ENCODE data around the gene SCG3.

The SCG3 gene

GRCh38 chr15:51709031-51709430, 27.7 kb downstream of the SCG3 start:
- Histone ChIP-seq H3K4ac (ENCODE audit: low read depth in 1 of 2, low read length in 2 of 2) (no peak overlapping the region), H3K9me3 (ENCODE audit: control insufficient read depth, low read length) (no peaks in the 10 kb centered on the region), H3K27ac (ENCODE audit: low read length, poor library complexity, severe bottlenecking) (no peak overlapping the region), H4K8ac (ENCODE audit: low read length) (no peak overlapping the region), H3K27me3 (ENCODE audit: control insufficient read depth in 1 of 2, insufficient read depth in 1 of 2, low read length in 2 of 2) (peaks cover 6 to 24% of the 10 kb centered on the region in 2 experiments), H3K36me3 (ENCODE audit: control insufficient read depth in 1 of 2, insufficient read depth in 2 of 2, low read depth in 1 of 2, low read length in 2 of 2) (no peaks in the 10 kb centered on the region), H3K4me2 (ENCODE audit: low read length, poor library complexity, severe bottlenecking) (no peak overlapping the region), H4K91ac (ENCODE audit: low read length) (no peak overlapping the region), H3K14ac (ENCODE audit: low read length in 2 of 2) (no peak overlapping the region), H3K18ac (ENCODE audit: low read depth in 1 of 2, low read length in 2 of 2) (no peak overlapping the region), H3K79me1 (replicated peaks; ENCODE audit: low read length, poor library complexity, severe bottlenecking) (no peaks in the 10 kb centered on the region), H3K4me3 (ENCODE audit: insufficient read depth in 1 of 2, low read depth in 1 of 2, low read length in 2 of 2) (no peak overlapping the region), H2BK120ac (ENCODE audit: low read depth, low read length) (no peak overlapping the region), H2BK15ac (ENCODE audit: low read depth, poor library complexity, severe bottlenecking) (no peak overlapping the region), H3K4me1 (ENCODE audit: control insufficient read depth, insufficient read depth, low read depth, low read length) (no peaks in the 10 kb centered on the region), H2AK5ac (ENCODE audit: low read length, severe bottlenecking) (no peak overlapping the region), H2BK5ac (ENCODE audit: low read depth, low read length, poor library complexity, severe bottlenecking) (no peak overlapping the region), H2AFZ (ENCODE audit: low read depth, low read length) (no peak overlapping the region), H2BK12ac (ENCODE audit: low read length in 2 of 2) (no peak overlapping the region), H3K23ac (ENCODE audit: low read length in 2 of 2) (no peak overlapping the region), H3K9ac (ENCODE audit: low read length) (peak overlapping the region; percentile 29)
- no peak for DNase-seq
- 95% methylated on average over 4 of the region's 5 CpGs for WGBS

- Histone ChIP-seq H4K91ac (ENCODE audit: low read length) (no peak overlapping the region), H4K8ac (ENCODE audit: low read length) (no peak overlapping the region), H3K4me1 (ENCODE audit: control insufficient read depth, insufficient read depth, low read depth, low read length) (no peaks in the 10 kb centered on the region), H3K9me3 (ENCODE audit: control insufficient read depth, low read length) (no peaks in the 10 kb centered on the region), H3K27ac (ENCODE audit: low read length, poor library complexity, severe bottlenecking) (no peak overlapping the region), H3K23ac (ENCODE audit: low read length in 2 of 2) (no peak overlapping the region), H2BK5ac (ENCODE audit: low read depth, low read length, poor library complexity, severe bottlenecking) (no peak overlapping the region), H3K4ac (ENCODE audit: low read depth in 1 of 2, low read length in 2 of 2) (no peak overlapping the region), H3K9ac (ENCODE audit: low read length) (no peak overlapping the region), H3K79me1 (replicated peaks; ENCODE audit: low read length, poor library complexity, severe bottlenecking) (no peaks in the 10 kb centered on the region), H3K14ac (ENCODE audit: low read length in 2 of 2) (no peak overlapping the region), H3K36me3 (ENCODE audit: control insufficient read depth in 1 of 2, insufficient read depth in 2 of 2, low read depth in 1 of 2, low read length in 2 of 2) (no peaks in the 10 kb centered on the region), H2BK12ac (ENCODE audit: low read length in 2 of 2) (no peak overlapping the region), H3K4me3 (ENCODE audit: insufficient read depth in 1 of 2, low read depth in 1 of 2, low read length in 2 of 2) (no peak overlapping the region), H3K4me2 (ENCODE audit: low read length, poor library complexity, severe bottlenecking) (no peak overlapping the region), H3K27me3 (ENCODE audit: control insufficient read depth in 1 of 2, insufficient read depth in 1 of 2, low read length in 2 of 2) (peaks cover 6 to 33% of the 10 kb centered on the region in 2 experiments), H2BK15ac (ENCODE audit: low read depth, poor library complexity, severe bottlenecking) (no peak overlapping the region), H2BK120ac (ENCODE audit: low read depth, low read length) (no peak overlapping the region), H2AK5ac (ENCODE audit: low read length, severe bottlenecking) (no peak overlapping the region), H2AFZ (ENCODE audit: low read depth, low read length) (no peak overlapping the region), H3K18ac (ENCODE audit: low read depth in 1 of 2, low read length in 2 of 2) (no peak overlapping the region)
- WGBS, result 50% methylated on average over 1 of the region's 1 CpG
- no peak for DNase-seq
Measured at GRCh38 chr15:51714162-51714561, 32.9 kb downstream of the SCG3 start.

- Histone ChIP-seq H3K36me3 (ENCODE audit: control insufficient read depth in 1 of 2, insufficient read depth in 2 of 2, low read depth in 1 of 2, low read length in 2 of 2) (no peaks in the 10 kb centered on the region), H2BK12ac (ENCODE audit: low read length in 2 of 2) (no peak overlapping the region), H4K8ac (ENCODE audit: low read length) (no peak overlapping the region), H3K27ac (ENCODE audit: low read length, poor library complexity, severe bottlenecking) (no peak overlapping the region), H3K14ac (ENCODE audit: low read length in 2 of 2) (no peak overlapping the region), H2AK5ac (ENCODE audit: low read length, severe bottlenecking) (no peak overlapping the region), H3K23ac (ENCODE audit: low read length in 2 of 2) (no peak overlapping the region), H3K4me2 (ENCODE audit: low read length, poor library complexity, severe bottlenecking) (no peak overlapping the region), H2AFZ (ENCODE audit: low read depth, low read length) (no peak overlapping the region), H4K91ac (ENCODE audit: low read length) (no peak overlapping the region), H3K27me3 (ENCODE audit: control insufficient read depth in 1 of 2, insufficient read depth in 1 of 2, low read length in 2 of 2) (peaks cover 6 to 33% of the 10 kb centered on the region in 2 experiments), H3K18ac (ENCODE audit: low read depth in 1 of 2, low read length in 2 of 2) (no peak overlapping the region), H2BK5ac (ENCODE audit: low read depth, low read length, poor library complexity, severe bottlenecking) (no peak overlapping the region), H3K4me3 (ENCODE audit: insufficient read depth in 1 of 2, low read depth in 1 of 2, low read length in 2 of 2) (no peak overlapping the region), H3K9me3 (ENCODE audit: control insufficient read depth, low read length) (no peaks in the 10 kb centered on the region), H2BK15ac (ENCODE audit: low read depth, poor library complexity, severe bottlenecking) (no peak overlapping the region), H3K9ac (ENCODE audit: low read length) (no peak overlapping the region), H3K4me1 (ENCODE audit: control insufficient read depth, insufficient read depth, low read depth, low read length) (no peaks in the 10 kb centered on the region), H2BK120ac (ENCODE audit: low read depth, low read length) (no peak overlapping the region), H3K79me1 (replicated peaks; ENCODE audit: low read length, poor library complexity, severe bottlenecking) (no peaks in the 10 kb centered on the region), H3K4ac (ENCODE audit: low read depth in 1 of 2, low read length in 2 of 2) (no peak overlapping the region)
- 100% methylated on average over 1 of the region's 1 CpG for WGBS
- DNase-seq, result no peak
Measured at GRCh38 chr15:51714911-51715310, 33.6 kb downstream of the SCG3 start.

GRCh38 chr15:51718219-51718618, 36.9 kb downstream of the SCG3 start:
- Histone ChIP-seq H2BK12ac (ENCODE audit: low read length in 2 of 2) (no peak overlapping the region), H3K4me1 (ENCODE audit: control insufficient read depth, insufficient read depth, low read depth, low read length) (no peaks in the 10 kb centered on the region), H3K4me3 (ENCODE audit: insufficient read depth in 1 of 2, low read depth in 1 of 2, low read length in 2 of 2) (no peak overlapping the region), H3K18ac (ENCODE audit: low read depth in 1 of 2, low read length in 2 of 2) (no peak overlapping the region), H2BK120ac (ENCODE audit: low read depth, low read length) (no peak overlapping the region), H4K91ac (ENCODE audit: low read length) (no peak overlapping the region), H3K23ac (ENCODE audit: low read length in 2 of 2) (no peak overlapping the region), H2BK5ac (ENCODE audit: low read depth, low read length, poor library complexity, severe bottlenecking) (no peak overlapping the region), H3K79me1 (replicated peaks; ENCODE audit: low read length, poor library complexity, severe bottlenecking) (no peaks in the 10 kb centered on the region), H3K4me2 (ENCODE audit: low read length, poor library complexity, severe bottlenecking) (no peak overlapping the region), H3K36me3 (ENCODE audit: control insufficient read depth in 1 of 2, insufficient read depth in 2 of 2, low read depth in 1 of 2, low read length in 2 of 2) (peaks cover 0 to 4% of the 10 kb centered on the region in 2 experiments), H3K27me3 (ENCODE audit: control insufficient read depth in 1 of 2, insufficient read depth in 1 of 2, low read length in 2 of 2) (peaks cover 0 to 20% of the 10 kb centered on the region in 2 experiments), H2AK5ac (ENCODE audit: low read length, severe bottlenecking) (no peak overlapping the region), H3K9ac (ENCODE audit: low read length) (no peak overlapping the region), H3K4ac (ENCODE audit: low read depth in 1 of 2, low read length in 2 of 2) (no peak overlapping the region), H3K14ac (ENCODE audit: low read length in 2 of 2) (no peak overlapping the region), H4K8ac (ENCODE audit: low read length) (no peak overlapping the region), H3K27ac (ENCODE audit: low read length, poor library complexity, severe bottlenecking) (no peak overlapping the region), H2AFZ (ENCODE audit: low read depth, low read length) (no peak overlapping the region), H2BK15ac (ENCODE audit: low read depth, poor library complexity, severe bottlenecking) (no peak overlapping the region), H3K9me3 (ENCODE audit: control insufficient read depth, low read length) (no peaks in the 10 kb centered on the region)
- peak; percentile 10 for DNase-seq
- 45% methylated on average over 4 of the region's 4 CpGs for WGBS

Data from mesenchymal stem cell (in vitro differentiated cells and primary cell).